ENCODE results near the gene SPAG16.
"Not testable (repeated sequence)": the region's sequence is repeated elsewhere in the genome, so short reads cannot be mapped to it uniquely, and the experiment has no call there.

Gene SPAG16

GRCh38 chr2:214035091-214035852 lies 751.0 kb downstream of the SPAG16 start:
- H3K27me3 Mint-ChIP-seq: no peaks in the 10 kb centered on the region
- H3K36me3 Mint-ChIP-seq (ENCODE audit: low read depth): no peaks in the 10 kb centered on the region
- no peak overlapping the region for H3K4me3 Mint-ChIP-seq
- H3K4me1 Mint-ChIP-seq (ENCODE audit: low read depth): no peaks in the 10 kb centered on the region
- peaks cover 13% of the 10 kb centered on the region for H3K9me3 Mint-ChIP-seq
- intact Hi-C loops (cut with micrococcal nuclease): no loop called here
- H3K27ac Mint-ChIP-seq: no peak overlapping the region

- Mint-ChIP-seq H3K4me1 (ENCODE audit: low read depth) (no peaks in the 10 kb centered on the region), H3K27ac (no peak overlapping the region), H3K27me3 (no peaks in the 10 kb centered on the region), H3K9me3 (peaks cover 19% of the 10 kb centered on the region), H3K4me3 (no peak overlapping the region), H3K36me3 (ENCODE audit: low read depth) (no peaks in the 10 kb centered on the region)
- intact Hi-C loops (cut with micrococcal nuclease): no loop called here
These were observed 751.7 kb downstream of the SPAG16 start for GRCh38 chr2:214035921-214036320.

GRCh38 chr2:214038186-214038585 lies 753.9 kb downstream of the SPAG16 start:
- Mint-ChIP-seq H3K4me1 (ENCODE audit: low read depth) (no peaks in the 10 kb centered on the region), H3K36me3 (ENCODE audit: low read depth) (no peaks in the 10 kb centered on the region), H3K4me3 (no peak overlapping the region), H3K27ac (no peak overlapping the region), H3K9me3 (peaks cover 29% of the 10 kb centered on the region), H3K27me3 (no peaks in the 10 kb centered on the region)
- intact Hi-C loops (cut with micrococcal nuclease): no loop called here

- H3K9me3 Mint-ChIP-seq: peaks cover 11% of the 10 kb centered on the region
- no peaks in the 10 kb centered on the region for H3K4me1 Mint-ChIP-seq (ENCODE audit: low read depth)
- no peaks in the 10 kb centered on the region for H3K27me3 Mint-ChIP-seq
- H3K4me3 Mint-ChIP-seq: no peak overlapping the region
- no peaks in the 10 kb centered on the region for H3K36me3 Mint-ChIP-seq (ENCODE audit: low read depth)
- intact Hi-C loops (cut with micrococcal nuclease): no loop called here
- H3K27ac Mint-ChIP-seq: no peak overlapping the region
These were observed 766.5 kb downstream of the SPAG16 start for GRCh38 chr2:214050731-214051130.

- Mint-ChIP-seq H3K27ac (no peak overlapping the region), H3K36me3 (ENCODE audit: low read depth) (no peaks in the 10 kb centered on the region), H3K4me1 (ENCODE audit: low read depth) (no peaks in the 10 kb centered on the region), H3K4me3 (no peak overlapping the region), H3K27me3 (no peaks in the 10 kb centered on the region), H3K9me3 (peaks cover 2% of the 10 kb centered on the region)
- intact Hi-C loops (cut with micrococcal nuclease): no loop called here
These were observed 767.3 kb downstream of the SPAG16 start for GRCh38 chr2:214051585-214051984.

GRCh38 chr2:214052235-214052634 lies 768.0 kb downstream of the SPAG16 start:
- Mint-ChIP-seq H3K36me3 (ENCODE audit: low read depth) (no peaks in the 10 kb centered on the region), H3K4me3 (no peak overlapping the region), H3K27ac (no peak overlapping the region), H3K9me3 (no peaks in the 10 kb centered on the region), H3K27me3 (no peaks in the 10 kb centered on the region), H3K4me1 (ENCODE audit: low read depth) (no peaks in the 10 kb centered on the region)
- intact Hi-C loops (cut with micrococcal nuclease): no loop called here

- intact Hi-C loops (cut with micrococcal nuclease): no loop called here
- Mint-ChIP-seq H3K27me3 (no peaks in the 10 kb centered on the region), H3K4me1 (ENCODE audit: low read depth) (no peaks in the 10 kb centered on the region), H3K36me3 (ENCODE audit: low read depth) (no peaks in the 10 kb centered on the region), H3K4me3 (no peak overlapping the region), H3K27ac (no peak overlapping the region), H3K9me3 (no peaks in the 10 kb centered on the region)
These were observed 773.7 kb downstream of the SPAG16 start for GRCh38 chr2:214057986-214058385.

GRCh38 chr2:214062279-214062678 lies 778.0 kb downstream of the SPAG16 start:
- H3K4me1 Mint-ChIP-seq (ENCODE audit: low read depth); H3K36me3 Mint-ChIP-seq (ENCODE audit: low read depth); H3K4me3 Mint-ChIP-seq; intact Hi-C loops (cut with micrococcal nuclease); H3K27me3 Mint-ChIP-seq; H3K27ac Mint-ChIP-seq; H3K9me3 Mint-ChIP-seq: not testable (repeated sequence)

- H3K4me1 Mint-ChIP-seq (ENCODE audit: low read depth): no peaks in the 10 kb centered on the region
- H3K36me3 Mint-ChIP-seq (ENCODE audit: low read depth): no peaks in the 10 kb centered on the region
- no peak overlapping the region for H3K27ac Mint-ChIP-seq
- H3K9me3 Mint-ChIP-seq: no peaks in the 10 kb centered on the region
- no peaks in the 10 kb centered on the region for H3K27me3 Mint-ChIP-seq
- intact Hi-C loops (cut with micrococcal nuclease): no loop called here
- H3K4me3 Mint-ChIP-seq: no peak overlapping the region
These were observed 780.2 kb downstream of the SPAG16 start for GRCh38 chr2:214064471-214064870.

- no peaks in the 10 kb centered on the region for H3K27me3 Mint-ChIP-seq
- intact Hi-C loops (cut with micrococcal nuclease): no loop called here
- H3K4me3 Mint-ChIP-seq: no peak overlapping the region
- H3K27ac Mint-ChIP-seq: no peak overlapping the region
- H3K4me1 Mint-ChIP-seq (ENCODE audit: low read depth): no peaks in the 10 kb centered on the region
- H3K36me3 Mint-ChIP-seq (ENCODE audit: low read depth): no peaks in the 10 kb centered on the region
- no peaks in the 10 kb centered on the region for H3K9me3 Mint-ChIP-seq
These were observed 782.6 kb downstream of the SPAG16 start for GRCh38 chr2:214066862-214067261.

- no peak overlapping the region for H3K27ac Mint-ChIP-seq
- H3K9me3 Mint-ChIP-seq: no peaks in the 10 kb centered on the region
- H3K27me3 Mint-ChIP-seq: no peaks in the 10 kb centered on the region
- no peaks in the 10 kb centered on the region for H3K4me1 Mint-ChIP-seq (ENCODE audit: low read depth)
- no peak overlapping the region for H3K4me3 Mint-ChIP-seq
- H3K36me3 Mint-ChIP-seq (ENCODE audit: low read depth): no peaks in the 10 kb centered on the region
- intact Hi-C loops (cut with micrococcal nuclease): no loop called here
These were observed 785.0 kb downstream of the SPAG16 start for GRCh38 chr2:214069254-214069653.

GRCh38 chr2:214075456-214075855 lies 791.2 kb downstream of the SPAG16 start:
- no peak overlapping the region for H3K4me3 Mint-ChIP-seq
- H3K4me1 Mint-ChIP-seq (ENCODE audit: low read depth): no peaks in the 10 kb centered on the region
- H3K27ac Mint-ChIP-seq: no peak overlapping the region
- no peaks in the 10 kb centered on the region for H3K36me3 Mint-ChIP-seq (ENCODE audit: low read depth)
- H3K27me3 Mint-ChIP-seq: no peaks in the 10 kb centered on the region
- no peaks in the 10 kb centered on the region for H3K9me3 Mint-ChIP-seq
- intact Hi-C loops (cut with micrococcal nuclease): no loop called here

GRCh38 chr2:214076527-214076926 lies 792.3 kb downstream of the SPAG16 start:
- no peaks in the 10 kb centered on the region for H3K4me1 Mint-ChIP-seq (ENCODE audit: low read depth)
- no peaks in the 10 kb centered on the region for H3K9me3 Mint-ChIP-seq
- intact Hi-C loops (cut with micrococcal nuclease): no loop called here
- H3K36me3 Mint-ChIP-seq (ENCODE audit: low read depth): no peaks in the 10 kb centered on the region
- no peak overlapping the region for H3K4me3 Mint-ChIP-seq
- no peaks in the 10 kb centered on the region for H3K27me3 Mint-ChIP-seq
- no peak overlapping the region for H3K27ac Mint-ChIP-seq

GRCh38 chr2:214077727-214078126 lies 793.5 kb downstream of the SPAG16 start:
- Mint-ChIP-seq H3K27me3 (no peaks in the 10 kb centered on the region), H3K9me3 (no peaks in the 10 kb centered on the region), H3K27ac (no peak overlapping the region), H3K4me3 (no peak overlapping the region), H3K36me3 (ENCODE audit: low read depth) (no peaks in the 10 kb centered on the region), H3K4me1 (ENCODE audit: low read depth) (no peaks in the 10 kb centered on the region)
- intact Hi-C loops (cut with micrococcal nuclease): no loop called here

GRCh38 chr2:214079032-214079431 lies 794.8 kb downstream of the SPAG16 start:
- Mint-ChIP-seq H3K4me1 (ENCODE audit: low read depth) (no peaks in the 10 kb centered on the region), H3K27ac (no peak overlapping the region)
- intact Hi-C loops (cut with micrococcal nuclease): no loop called here

More at GRCh38 chr2:214079032-214079431, 794.8 kb downstream of the SPAG16 start:
- Mint-ChIP-seq H3K36me3 (ENCODE audit: low read depth) (no peaks in the 10 kb centered on the region), H3K4me3 (no peak overlapping the region), H3K27me3 (no peaks in the 10 kb centered on the region), H3K9me3 (no peaks in the 10 kb centered on the region)

Data from dendritic cell treated with granulocyte-macrophage colony-stimulating factor and Interleukin-4, amounts not matched to agents 40 ng/mL and 50 ng/mL, for 4 days (primary cell).